Transverse colon (tissue), 4 donors: ENCODE data around the gene SLC22A14. TPM values are rescaled to one million over a fixed set of nuclear protein-coding genes. Genes with fewer than 3 reads are reported as not detected.

Experiments
- DNase-seq: peaks from one replicate; pipeline ENCODE4 v3.0.0-alpha.2; 2019
- H3K27ac ChIP-seq, 4 donors: fragments of 200-600 bp; sonication (generic); 2 replicates each; pipeline ENCODE4 v1.5.1; 2016 to 2018; ENCODE audit warnings: inconsistent platforms in 4 of 4
- H3K27me3 ChIP-seq: fragments of 200-600 bp; sonication (generic); 2 replicates; pipeline ENCODE4 v1.5.1; 2017; ENCODE audit warnings: inconsistent platforms
- H3K36me3 ChIP-seq, 4 donors: fragments of 200-600 bp; sonication (generic); 2 replicates each; pipeline ENCODE4 v1.5.1; 2017 to 2019; ENCODE audit warnings: inconsistent platforms in 4 of 4
- H3K4me1 ChIP-seq, 4 donors: fragments of 200-600 bp; sonication (generic); 2 replicates each; pipeline ENCODE4 v1.5.1; 2017 to 2020; ENCODE audit warnings: inconsistent platforms in 4 of 4
- H3K4me3 ChIP-seq, 4 donors: fragments of 200-600 bp; sonication (generic); 1 replicate in 1 of 4; 2 replicates in 3 of 4; pipeline versions ENCODE4 v1.5.1 to v1.6.1; 2017 to 2019; ENCODE audit warnings: inconsistent platforms in 4 of 4
- H3K9me3 ChIP-seq, 2 donors: fragments of 200-600 bp; sonication (generic); 2 replicates each; pipeline ENCODE4 v1.5.1; 2017 to 2019; ENCODE audit warnings: inconsistent platforms in 2 of 2
- EP300 ChIP-seq: sonication (generic); formaldehyde crosslinking; IDR thresholded peaks from one replicate; pipeline ENCODE4 v1.6.1; 2017; ENCODE audit warnings: antibody characterized with exemption, low read depth
- POLR2A ChIP-seq: fragments of 450-650 bp; IDR thresholded peaks from one replicate; pipeline ENCODE4 v1.6.1; 2016; ENCODE audit warnings: antibody characterized with exemption, mild to moderate bottlenecking, moderate library complexity
- POLR2AphosphoS5 ChIP-seq, 3 donors: sonication (generic); formaldehyde crosslinking; IDR thresholded peaks; one replicate each; pipeline ENCODE4 v1.6.1; 2016; ENCODE audit warnings: antibody characterized with exemption in 3 of 3
- WGBS, 2 donors: methylation state at CpG; one replicate each; pipeline ENCODE4 v1.1.5; 2018; ENCODE audit warnings: low coverage in 1 of 2; 5-methylcytosine and 5-hydroxymethylcytosine counted together
- in situ Hi-C, 4 donors: fragments of 200-750 bp; cut with MboI; loops; one replicate each; pipeline versions ENCODE4 v1.15.0 to v1.15.1; 2017; ENCODE audit warnings: low sequenced_read_pairs in 3 of 4, low pct_ligation_motif_present in 1 of 4, low pct_unique_long_range_greater_than_20kb in 1 of 4
- intact Hi-C: fragments of 100-400 bp; cut with DNase I; formaldehyde crosslinking; loops from one replicate; pipeline ENCODE4 v1.15.1; 2023; ENCODE audit warnings: low total_unique reads
- total RNA-seq, 4 donors: library from RNA; depleted of rRNA; stranded (reverse); fragments of >200 nt; gene quantifications; one replicate each; pipeline ENCODE4 v1.1.0, GENCODE V29; 2016
- TF ChIP-seq, protein P1 (sequence below), 5 experiments: fragments of 200-600 bp in 3 of 5; fragments of 450-650 bp in 2 of 5; sonication (generic) in 3 of 5; IDR thresholded peaks; 1 replicate in 2 of 5; 2 replicates in 3 of 5; pipeline ENCODE4 v1.5.1; 2016 to 2017; ENCODE audit warnings: antibody characterized with exemption in 5 of 5, inconsistent platforms in 3 of 5, mild to moderate bottlenecking in 2 of 5, moderate library complexity in 1 of 5

The SLC22A14 gene
- total RNA-seq, 4 donors from 2014 or later, result 0.48 TPM; not detected in 3

DNA sequence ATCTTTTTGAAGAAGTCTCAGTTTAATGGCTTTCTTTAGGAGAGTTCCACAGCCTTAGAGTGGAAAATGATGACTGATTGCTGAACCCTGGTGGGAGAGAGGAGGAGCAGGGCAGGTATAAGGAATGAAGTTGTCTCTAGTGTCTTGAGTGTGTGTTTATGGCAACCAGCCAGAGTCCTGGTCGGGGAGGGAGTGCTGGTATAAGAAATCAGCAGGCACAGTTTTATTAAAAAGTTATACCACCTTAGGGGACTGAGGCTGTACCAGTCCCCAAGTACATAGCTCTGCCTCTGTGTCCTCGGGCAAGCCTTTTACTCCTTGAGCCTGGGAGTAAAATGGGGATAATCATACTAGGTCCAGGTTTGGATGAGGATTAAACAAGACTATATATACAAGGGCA, 29.8 kb downstream of the SLC22A14 start:
- H3K27me3 ChIP-seq, result no peaks in the 10 kb centered on the region
- intact Hi-C loops, result no loop called here
- H3K36me3 ChIP-seq, result no peaks in the 10 kb centered on the region
- 54 to 74% methylated on average over 2 of the region's 2 CpGs for WGBS, 2 donors
- H3K4me1 ChIP-seq, result no peaks in the 10 kb centered on the region
- in situ Hi-C loops, result no loop called here
- DNase-seq, result no peak
- TF ChIP-seq, protein P1, sequence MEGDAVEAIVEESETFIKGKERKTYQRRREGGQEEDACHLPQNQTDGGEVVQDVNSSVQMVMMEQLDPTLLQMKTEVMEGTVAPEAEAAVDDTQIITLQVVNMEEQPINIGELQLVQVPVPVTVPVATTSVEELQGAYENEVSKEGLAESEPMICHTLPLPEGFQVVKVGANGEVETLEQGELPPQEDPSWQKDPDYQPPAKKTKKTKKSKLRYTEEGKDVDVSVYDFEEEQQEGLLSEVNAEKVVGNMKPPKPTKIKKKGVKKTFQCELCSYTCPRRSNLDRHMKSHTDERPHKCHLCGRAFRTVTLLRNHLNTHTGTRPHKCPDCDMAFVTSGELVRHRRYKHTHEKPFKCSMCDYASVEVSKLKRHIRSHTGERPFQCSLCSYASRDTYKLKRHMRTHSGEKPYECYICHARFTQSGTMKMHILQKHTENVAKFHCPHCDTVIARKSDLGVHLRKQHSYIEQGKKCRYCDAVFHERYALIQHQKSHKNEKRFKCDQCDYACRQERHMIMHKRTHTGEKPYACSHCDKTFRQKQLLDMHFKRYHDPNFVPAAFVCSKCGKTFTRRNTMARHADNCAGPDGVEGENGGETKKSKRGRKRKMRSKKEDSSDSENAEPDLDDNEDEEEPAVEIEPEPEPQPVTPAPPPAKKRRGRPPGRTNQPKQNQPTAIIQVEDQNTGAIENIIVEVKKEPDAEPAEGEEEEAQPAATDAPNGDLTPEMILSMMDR (IDR thresholded peaks at IDR 0.05), result no peak
- TF ChIP-seq POLR2A, result no peak
- TF ChIP-seq EP300, result no peak
- TF ChIP-seq POLR2AphosphoS5 (IDR thresholded peaks at IDR 0.05), result no peak
- no peak overlapping the region for H3K4me3 ChIP-seq
- no peaks in the 10 kb centered on the region for H3K9me3 ChIP-seq
- no peak overlapping the region for H3K27ac ChIP-seq

DNA sequence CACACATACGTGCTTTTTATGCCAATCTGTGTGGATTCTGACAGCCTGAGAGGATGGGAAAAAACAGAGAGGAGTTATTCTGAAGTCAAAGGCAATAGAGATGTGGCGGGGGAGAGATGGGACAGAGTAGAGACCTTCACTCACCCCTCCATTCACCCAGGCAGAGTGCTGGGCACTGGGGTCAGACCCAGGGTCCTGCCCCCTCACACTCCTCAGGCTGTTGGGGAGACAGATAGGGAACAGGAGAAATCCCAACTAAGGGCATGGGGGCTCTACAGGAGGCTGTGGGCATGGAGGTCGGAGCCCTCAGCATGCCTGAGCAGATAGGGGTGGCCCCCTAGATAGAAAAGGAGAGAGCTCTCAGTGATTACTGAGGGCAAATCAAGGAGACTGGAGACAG, 30.3 kb downstream of the SLC22A14 start:
- no peaks in the 10 kb centered on the region for H3K4me1 ChIP-seq
- TF ChIP-seq, protein P1 (IDR thresholded peaks at IDR 0.05), result no peak
- TF ChIP-seq POLR2AphosphoS5 (IDR thresholded peaks at IDR 0.05), result no peak
- TF ChIP-seq POLR2A, result no peak
- no peak for TF ChIP-seq EP300
- in situ Hi-C loops (no loop called here), intact Hi-C loops (no loop called here)
- no peaks in the 10 kb centered on the region for H3K27me3 ChIP-seq
- H3K27ac ChIP-seq, result no peak overlapping the region
- H3K9me3 ChIP-seq, result no peaks in the 10 kb centered on the region
- no peak for DNase-seq
- H3K36me3 ChIP-seq, result no peaks in the 10 kb centered on the region
- WGBS, 2 donors, result 57 to 84% methylated on average over 1 to 3 of the region's 3 CpGs
- no peak overlapping the region for H3K4me3 ChIP-seq

DNA sequence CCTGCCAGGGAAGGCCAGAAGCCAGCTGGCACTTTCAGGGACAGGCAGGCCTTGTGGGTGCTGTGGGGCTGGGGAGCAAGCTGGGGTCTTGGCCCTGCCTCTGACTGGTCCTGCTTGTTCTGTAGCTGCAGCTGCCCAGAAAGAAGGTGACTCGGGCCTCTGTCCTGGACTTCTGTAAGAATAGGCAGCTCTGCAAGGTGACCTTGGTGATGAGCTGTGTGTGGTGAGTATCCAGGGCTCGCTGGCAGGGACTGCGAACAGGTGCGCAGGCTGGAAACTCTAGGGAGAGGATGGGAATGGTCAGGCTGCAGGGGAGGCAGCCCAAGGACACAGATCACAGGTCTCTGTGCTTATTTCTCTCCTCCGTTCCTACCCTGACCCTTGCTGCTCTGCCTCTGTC, 31.2 kb downstream of the SLC22A14 start:
- intact Hi-C loops (no loop called here), in situ Hi-C loops (no loop called here)
- no peaks in the 10 kb centered on the region for H3K9me3 ChIP-seq
- H3K36me3 ChIP-seq, result no peaks in the 10 kb centered on the region
- WGBS, 2 donors, result 82 to 95% methylated on average over 4 to 5 of the region's 5 CpGs
- H3K4me1 ChIP-seq, result no peaks in the 10 kb centered on the region
- TF ChIP-seq EP300, result no peak
- TF ChIP-seq POLR2A, result no peak
- TF ChIP-seq POLR2AphosphoS5 (IDR thresholded peaks at IDR 0.05), result no peak
- TF ChIP-seq, protein P1 (IDR thresholded peaks at IDR 0.05), result no peak
- H3K27ac ChIP-seq, result no peak overlapping the region
- no peaks in the 10 kb centered on the region for H3K27me3 ChIP-seq
- no peak overlapping the region for H3K4me3 ChIP-seq
- DNase-seq, result no peak

DNA sequence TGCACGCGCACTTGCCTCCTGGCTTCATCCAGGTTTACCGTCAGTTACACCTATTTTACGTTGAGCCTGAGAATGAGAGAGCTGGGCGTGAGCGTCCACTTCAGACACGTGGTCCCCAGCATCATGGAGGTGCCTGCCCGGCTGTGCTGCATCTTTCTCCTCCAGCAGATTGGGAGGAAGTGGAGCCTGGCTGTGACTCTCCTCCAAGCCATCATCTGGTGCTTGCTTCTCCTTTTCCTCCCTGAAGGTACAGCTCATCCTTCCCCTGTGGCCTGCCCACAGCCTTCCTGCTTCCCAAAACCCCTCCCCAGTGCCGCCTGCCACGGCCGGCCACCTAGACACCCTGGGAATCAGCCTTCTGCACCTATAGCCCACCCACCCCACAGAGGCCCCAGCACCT, 31.6 kb downstream of the SLC22A14 start:
- DNase-seq, result no peak
- no peak for TF ChIP-seq POLR2A
- TF ChIP-seq EP300, result no peak
- no peak for TF ChIP-seq POLR2AphosphoS5 (IDR thresholded peaks at IDR 0.05)
- TF ChIP-seq, protein P1 (IDR thresholded peaks at IDR 0.05), result no peak
- no peaks in the 10 kb centered on the region for H3K9me3 ChIP-seq
- in situ Hi-C loops, result no loop called here
- H3K27me3 ChIP-seq, result no peaks in the 10 kb centered on the region
- no peaks in the 10 kb centered on the region for H3K36me3 ChIP-seq
- intact Hi-C loops, result no loop called here
- H3K4me1 ChIP-seq, result no peaks in the 10 kb centered on the region
- H3K4me3 ChIP-seq, result no peak overlapping the region
- 50 to 73% methylated on average over 2 to 11 of the region's 11 CpGs for WGBS, 2 donors
- no peak overlapping the region for H3K27ac ChIP-seq
